Activated naive CD4-positive, alpha-beta T cell treated with anti-CD3 and anti-CD28 coated beads for 36 hours (primary cell): Measurements from ENCODE around the gene RASL10A. TPM values are rescaled to one million over a fixed set of nuclear protein-coding genes. Genes with fewer than 3 reads are reported as not detected.
"Not testable (repeated sequence)": the region's sequence is repeated elsewhere in the genome, so short reads cannot be mapped to it uniquely, and the experiment has no call there.

ENCODE experiments used
- CTCF ChIA-PET: fragments of 350-600 bp; sonication (Branson Sonifier 250); formaldehyde crosslinking; loops from one replicate; lab custom pipeline; 2021; ENCODE audit warnings: antibody characterized with exemption; lab: Charles Lee
- DNase-seq: peaks from one replicate; pipeline ENCODE4 v3.0.0-alpha.2; 2020
- H3K27ac Mint-ChIP-seq: one replicate; pipeline ENCODE4 v1.8.0; 2021; ENCODE audit warnings: mild to moderate bottlenecking, mixed read lengths
- H3K27me3 Mint-ChIP-seq: one replicate; pipeline ENCODE4 v1.8.0; 2021; ENCODE audit warnings: low read depth, mixed read lengths
- H3K36me3 Mint-ChIP-seq: one replicate; pipeline ENCODE4 v1.8.0; 2021; ENCODE audit warnings: low read depth, mixed read lengths
- H3K4me1 Mint-ChIP-seq: one replicate; pipeline ENCODE4 v1.8.0; 2021; ENCODE audit warnings: low read depth, mixed read lengths
- H3K4me3 Mint-ChIP-seq: one replicate; pipeline ENCODE4 v1.8.0; 2021; ENCODE audit warnings: mild to moderate bottlenecking, moderate library complexity, mixed read lengths
- H3K9me3 Mint-ChIP-seq: one replicate; pipeline ENCODE4 v1.8.0; 2021; ENCODE audit warnings: mixed read lengths
- intact Hi-C: fragments of 100-400 bp; cut with micrococcal nuclease; formaldehyde crosslinking; loops from one replicate; pipeline ENCODE4 v1.15.1; 2023
- total RNA-seq, 2 experiments: library from RNA; stranded (reverse); gene quantifications; one replicate each; pipeline ENCODE4 v1.2.3, GENCODE V29; 2021

RASL10A gene
- total RNA-seq, 2 experiments from 2014 or later = not detected

DNA sequence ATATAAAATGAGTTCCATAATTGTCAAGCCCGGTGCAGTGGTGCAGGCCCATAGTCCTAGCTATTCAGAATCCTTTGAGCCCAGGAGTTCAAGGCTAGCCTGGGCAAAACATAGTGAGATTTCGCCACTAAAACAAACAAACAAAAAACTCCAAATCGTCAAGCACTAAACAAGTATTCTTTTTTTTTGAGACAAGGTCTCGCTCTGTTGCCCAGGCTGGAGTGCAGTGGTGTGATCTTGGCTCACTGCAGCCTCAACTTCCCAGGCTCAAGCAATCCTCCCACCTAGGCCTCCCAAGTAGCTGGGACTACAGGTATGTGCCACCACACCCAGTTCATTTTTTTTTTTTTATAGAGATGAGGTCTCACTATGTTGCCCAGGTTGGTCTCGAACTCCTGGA is 29.4 kb upstream of the RASL10A start:
- H3K27me3 Mint-ChIP-seq, DNase-seq, CTCF ChIA-PET, H3K4me3 Mint-ChIP-seq, H3K27ac Mint-ChIP-seq, H3K9me3 Mint-ChIP-seq, intact Hi-C loops, H3K4me1 Mint-ChIP-seq: not testable (repeated sequence)
- peaks cover 24% of the 10 kb centered on the region for H3K36me3 Mint-ChIP-seq

DNA sequence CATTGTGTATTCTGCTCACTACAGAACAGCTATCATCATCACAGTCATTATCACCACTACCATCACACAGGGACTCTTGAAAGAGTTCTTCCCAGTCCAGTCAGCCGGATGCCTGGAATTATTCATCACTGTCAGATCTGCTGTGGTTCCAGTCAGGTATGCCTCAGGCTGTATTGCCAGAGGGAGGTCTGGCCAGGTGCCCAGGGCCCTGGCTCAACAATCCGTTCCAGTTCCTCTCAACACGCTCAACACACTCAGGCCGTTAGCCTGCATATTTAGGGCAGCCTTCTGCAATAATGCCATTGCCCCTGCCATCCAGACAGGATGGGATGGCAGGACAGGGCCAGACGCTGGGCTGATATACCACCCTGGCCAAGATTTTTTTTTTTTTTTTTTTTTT is 28.6 kb upstream of the RASL10A start:
- H3K27me3 Mint-ChIP-seq = no peaks in the 10 kb centered on the region
- no peak overlapping the region for H3K27ac Mint-ChIP-seq
- intact Hi-C loops = no loop called here
- H3K4me3 Mint-ChIP-seq = no peak overlapping the region
- CTCF ChIA-PET = no interaction called here
- no peak for DNase-seq
- H3K36me3 Mint-ChIP-seq = peaks cover 25% of the 10 kb centered on the region
- no peaks in the 10 kb centered on the region for H3K9me3 Mint-ChIP-seq
- H3K4me1 Mint-ChIP-seq = no peaks in the 10 kb centered on the region

DNA sequence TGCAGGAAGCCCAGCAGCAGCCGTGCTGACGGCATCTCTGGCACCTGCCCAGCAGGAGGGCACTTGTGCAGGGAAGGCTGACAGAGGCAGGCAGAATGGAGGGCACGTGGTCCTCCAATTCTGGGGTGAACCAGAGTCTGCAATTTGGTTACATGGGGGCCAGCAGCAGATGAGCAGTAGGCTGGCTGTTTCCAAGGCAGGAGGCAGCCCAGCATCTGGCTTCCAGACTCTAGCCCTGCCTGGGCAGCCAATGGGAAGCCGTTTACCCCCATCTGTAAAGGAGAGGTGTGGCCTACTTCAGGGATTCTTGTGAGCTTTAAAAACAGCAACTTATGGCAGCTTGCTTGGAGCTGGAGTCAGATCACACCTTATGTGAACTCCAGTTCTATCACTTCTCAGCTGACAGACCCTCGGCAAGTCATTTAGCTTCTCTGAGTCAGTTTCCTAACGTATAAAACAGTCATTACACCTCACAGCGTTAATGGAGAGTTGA is 27.9 kb upstream of the RASL10A start:
- no peak for DNase-seq
- Mint-ChIP-seq H3K27me3 (no peaks in the 10 kb centered on the region), H3K27ac (peak overlapping the region; percentile 2), H3K9me3 (no peaks in the 10 kb centered on the region), H3K4me3 (no peak overlapping the region), H3K36me3 (peaks cover 23% of the 10 kb centered on the region), H3K4me1 (no peaks in the 10 kb centered on the region)
- CTCF ChIA-PET = no interaction called here
- intact Hi-C loops = no loop called here

DNA sequence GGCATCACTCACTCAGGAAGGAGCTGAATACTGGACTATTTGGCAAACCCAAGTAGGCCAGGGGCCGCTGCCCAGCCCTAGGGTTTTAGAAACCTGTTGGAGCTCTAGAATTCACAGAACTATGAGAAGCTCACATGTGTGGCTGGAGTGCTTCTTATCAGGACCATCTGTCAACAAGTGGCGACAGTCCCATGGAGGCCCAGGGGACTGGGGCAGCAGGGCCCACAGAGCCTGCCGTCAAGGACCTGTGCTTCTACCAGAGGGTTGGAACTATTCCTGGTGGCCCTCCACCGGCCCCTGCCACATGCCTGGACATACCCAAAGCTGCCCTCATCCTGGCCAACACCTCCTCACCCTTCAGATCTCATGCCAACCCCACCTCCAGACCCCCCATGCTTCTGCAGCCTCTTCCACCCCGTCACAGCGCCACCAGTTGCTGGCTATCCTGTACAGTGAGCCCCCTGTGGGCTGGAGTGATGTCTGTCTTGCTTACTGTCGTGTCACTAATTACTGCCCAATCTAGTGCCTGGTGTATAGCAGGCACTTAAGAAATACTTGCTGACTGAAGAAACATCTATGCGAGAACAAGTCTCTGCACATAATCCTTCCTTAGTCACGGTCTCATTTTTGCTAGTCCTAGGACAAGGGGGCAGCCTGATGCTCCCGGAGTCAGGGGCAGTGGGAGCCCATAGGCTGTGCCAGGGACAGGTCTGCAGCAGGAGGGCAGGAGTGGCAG is 27.2 kb upstream of the RASL10A start:
- peaks cover 23% of the 10 kb centered on the region for H3K36me3 Mint-ChIP-seq
- H3K4me3 Mint-ChIP-seq = no peak overlapping the region
- no peaks in the 10 kb centered on the region for H3K9me3 Mint-ChIP-seq
- intact Hi-C loops = no loop called here
- peak overlapping the region; percentile 2 for H3K27ac Mint-ChIP-seq
- no peaks in the 10 kb centered on the region for H3K4me1 Mint-ChIP-seq
- CTCF ChIA-PET = no interaction called here
- DNase-seq = no peak
- H3K27me3 Mint-ChIP-seq = no peaks in the 10 kb centered on the region

DNA sequence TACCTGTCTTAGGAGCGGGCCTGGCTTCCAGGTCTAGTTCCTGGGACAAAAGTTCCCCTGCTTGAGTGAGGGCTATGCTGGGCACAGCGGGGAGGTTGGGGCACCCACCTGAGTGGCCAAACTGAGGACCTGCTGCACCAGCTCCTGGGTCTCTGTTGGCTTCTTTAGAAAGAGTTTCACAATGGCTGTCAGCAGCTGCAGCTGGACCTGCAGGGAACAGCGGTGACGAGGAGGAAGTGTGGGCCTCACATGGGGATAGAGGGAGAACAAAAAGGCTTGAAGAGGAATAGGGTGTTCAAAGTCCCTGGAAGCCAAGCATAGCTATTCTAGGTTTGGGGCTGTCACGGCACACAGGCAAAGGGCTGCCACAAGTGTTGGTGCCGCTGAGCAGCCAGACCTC is 26.7 kb upstream of the RASL10A start:
- DNase-seq = no peak
- Mint-ChIP-seq H3K9me3 (no peaks in the 10 kb centered on the region), H3K4me3 (no peak overlapping the region), H3K36me3 (peaks cover 23% of the 10 kb centered on the region), H3K27me3 (no peaks in the 10 kb centered on the region), H3K27ac (no peak overlapping the region), H3K4me1 (no peaks in the 10 kb centered on the region)
- intact Hi-C loops = no loop called here
- CTCF ChIA-PET = no interaction called here

DNA sequence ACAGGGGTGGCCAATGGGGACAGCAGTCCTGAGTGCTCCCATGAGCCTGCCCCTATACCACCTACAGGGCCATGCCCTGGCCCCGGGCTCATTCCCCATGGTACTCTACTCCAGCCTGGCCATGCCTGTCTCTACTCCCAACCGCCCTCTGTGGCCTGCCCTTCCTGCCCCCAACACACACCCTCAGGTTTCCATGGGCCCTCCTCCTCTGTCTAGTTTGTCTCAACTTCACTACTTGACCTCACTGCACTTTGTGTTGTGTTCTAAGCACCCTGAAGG is 26.3 kb upstream of the RASL10A start:
- Mint-ChIP-seq H3K27ac (no peak overlapping the region), H3K4me1 (no peaks in the 10 kb centered on the region), H3K4me3 (no peak overlapping the region), H3K9me3 (no peaks in the 10 kb centered on the region), H3K27me3 (no peaks in the 10 kb centered on the region), H3K36me3 (peaks cover 23% of the 10 kb centered on the region)
- CTCF ChIA-PET = no interaction called here
- intact Hi-C loops = no loop called here
- DNase-seq = no peak

DNA sequence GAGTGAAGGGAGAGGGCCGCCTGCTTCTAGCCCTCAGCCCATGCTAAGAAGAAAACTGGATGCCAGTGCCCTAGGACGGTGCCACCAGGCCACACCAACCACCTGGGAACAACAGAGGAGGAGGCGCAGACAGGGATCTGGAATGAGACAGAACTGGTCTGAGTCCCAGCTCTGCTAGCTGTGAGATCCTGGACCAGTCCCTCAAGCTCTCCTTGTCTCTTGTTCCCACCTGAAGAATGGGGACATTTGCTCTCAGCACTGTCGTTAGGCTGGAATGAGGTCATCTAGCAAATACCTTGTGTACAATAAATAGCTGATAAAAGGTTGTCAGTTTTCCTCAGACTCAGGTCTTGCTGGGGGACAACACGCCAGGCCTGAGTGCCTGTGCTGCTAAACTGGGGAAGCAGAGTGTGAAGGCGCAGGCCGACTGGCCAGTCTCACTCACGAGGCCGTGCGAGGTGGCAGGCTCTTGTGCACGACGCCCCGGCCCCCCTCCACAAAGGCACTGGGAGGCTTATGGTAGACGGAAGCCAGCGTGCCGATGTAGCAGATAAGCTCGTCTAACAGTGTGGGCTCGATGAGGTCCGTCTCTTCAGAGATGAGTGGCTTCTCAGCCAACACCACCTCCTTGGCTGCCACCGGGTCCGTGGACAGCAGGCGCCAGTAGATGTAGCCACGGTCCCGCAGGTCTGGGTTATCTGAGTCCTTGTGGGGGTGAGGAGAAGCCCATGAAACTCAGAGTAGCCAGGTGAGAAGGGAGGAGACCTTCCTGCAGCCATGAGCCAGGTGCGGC is 25.8 kb upstream of the RASL10A start:
- Mint-ChIP-seq H3K4me3 (no peak overlapping the region), H3K36me3 (peaks cover 22% of the 10 kb centered on the region), H3K27me3 (no peaks in the 10 kb centered on the region), H3K9me3 (no peaks in the 10 kb centered on the region), H3K27ac (no peak overlapping the region), H3K4me1 (no peaks in the 10 kb centered on the region)
- DNase-seq = no peak
- intact Hi-C loops = no loop called here
- CTCF ChIA-PET = no interaction called here

DNA sequence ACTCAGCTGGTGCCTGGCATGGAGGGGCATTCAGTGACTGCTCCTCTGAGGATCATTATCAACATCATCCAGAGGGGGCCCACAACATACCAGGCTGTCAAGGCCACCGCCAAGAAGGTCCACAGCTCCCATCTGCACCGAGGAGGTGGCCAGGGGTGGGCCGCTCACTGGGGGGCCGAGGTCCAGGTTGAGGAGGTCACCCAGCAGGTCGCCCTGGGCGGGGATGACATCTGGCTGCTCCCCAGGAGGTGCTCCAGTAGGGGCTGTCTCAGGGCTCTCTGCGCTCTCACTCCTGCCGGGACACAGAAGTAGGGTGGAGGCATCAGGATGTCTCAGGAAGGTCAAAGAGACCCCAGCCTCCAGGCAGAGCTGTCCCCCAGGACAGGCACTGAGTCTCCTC is 25.1 kb upstream of the RASL10A start:
- Mint-ChIP-seq H3K9me3 (no peaks in the 10 kb centered on the region), H3K27me3 (no peaks in the 10 kb centered on the region), H3K4me1 (no peaks in the 10 kb centered on the region), H3K4me3 (no peak overlapping the region), H3K27ac (no peak overlapping the region), H3K36me3 (peaks cover 23% of the 10 kb centered on the region)
- CTCF ChIA-PET = no interaction called here
- DNase-seq = no peak
- intact Hi-C loops = no loop called here

DNA sequence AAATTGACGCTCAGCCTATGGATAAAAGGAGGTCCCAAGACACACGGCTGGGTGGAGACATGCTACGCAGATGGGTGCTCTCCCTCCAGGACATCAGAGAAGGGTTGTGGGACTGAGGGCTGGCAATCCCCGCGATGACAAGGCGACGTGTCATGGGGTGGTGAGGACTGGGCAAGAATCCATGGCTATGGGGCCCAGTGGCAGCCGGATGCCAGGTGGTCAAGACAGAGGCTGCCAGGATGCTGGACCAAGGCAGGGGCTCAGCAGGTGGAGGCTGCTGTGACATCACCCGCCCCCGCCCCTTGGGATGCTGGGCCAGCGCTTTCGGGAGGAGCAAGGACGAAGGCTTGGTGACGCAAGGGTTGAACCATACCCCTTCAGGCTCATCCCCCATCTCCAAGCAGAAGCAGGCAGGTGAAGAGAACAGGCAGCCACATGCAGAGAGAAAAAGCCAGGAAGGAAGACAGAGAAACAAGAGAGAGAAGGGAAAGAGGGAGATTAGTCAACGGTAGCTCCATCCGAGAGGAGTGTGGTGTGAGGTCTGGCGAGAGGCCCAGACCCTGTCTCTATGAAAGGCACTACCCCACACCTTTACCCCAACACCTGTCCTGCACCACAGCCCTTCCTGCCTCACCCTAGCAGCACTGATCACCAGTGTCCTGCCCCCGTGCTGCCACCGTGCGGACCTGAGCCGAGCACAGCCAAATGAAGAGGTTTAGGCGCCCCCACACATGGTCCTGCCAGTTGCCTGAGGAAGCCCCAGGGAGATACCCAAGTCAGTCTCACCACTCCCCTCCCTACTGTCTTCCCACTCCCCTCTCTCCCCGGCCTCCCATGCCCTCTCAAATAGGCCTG is 24.1 kb upstream of the RASL10A start:
- peaks cover 21% of the 10 kb centered on the region for H3K36me3 Mint-ChIP-seq
- intact Hi-C loops = no loop called here
- H3K27ac Mint-ChIP-seq = no peak overlapping the region
- H3K4me1 Mint-ChIP-seq = no peaks in the 10 kb centered on the region
- H3K4me3 Mint-ChIP-seq = no peak overlapping the region
- no peaks in the 10 kb centered on the region for H3K27me3 Mint-ChIP-seq
- DNase-seq = no peak
- no peaks in the 10 kb centered on the region for H3K9me3 Mint-ChIP-seq
- CTCF ChIA-PET = no interaction called here

DNA sequence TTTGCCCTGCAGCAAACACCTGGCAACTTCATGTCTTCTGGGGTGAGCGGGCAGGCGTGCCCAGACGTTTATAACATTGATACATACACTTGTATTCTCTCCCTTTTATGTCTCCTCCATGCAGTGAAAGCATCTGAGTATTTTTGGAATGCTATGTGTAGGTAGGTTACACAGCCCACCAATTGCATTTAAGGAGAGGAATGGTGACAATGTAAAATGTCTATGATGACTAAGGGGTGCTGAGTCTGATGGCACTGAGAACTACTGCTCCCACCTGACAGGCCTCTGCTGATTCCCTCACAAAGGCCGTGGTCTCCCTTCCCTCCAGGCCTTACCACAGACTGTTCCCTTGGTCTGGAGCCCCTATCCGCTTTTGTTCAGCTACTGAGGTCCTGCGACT is 22.9 kb upstream of the RASL10A start:
- peaks cover 19% of the 10 kb centered on the region for H3K36me3 Mint-ChIP-seq
- no peaks in the 10 kb centered on the region for H3K27me3 Mint-ChIP-seq
- no peaks in the 10 kb centered on the region for H3K4me1 Mint-ChIP-seq
- no peak overlapping the region for H3K27ac Mint-ChIP-seq
- no peak overlapping the region for H3K4me3 Mint-ChIP-seq
- intact Hi-C loops = no loop called here
- no peak for DNase-seq
- no peaks in the 10 kb centered on the region for H3K9me3 Mint-ChIP-seq
- CTCF ChIA-PET = interaction anchor here (1.1 kb wide), 1 partner anchor 35 kb away, joined by 3 read pairs; no protein-coding TSS in a partner anchor

DNA sequence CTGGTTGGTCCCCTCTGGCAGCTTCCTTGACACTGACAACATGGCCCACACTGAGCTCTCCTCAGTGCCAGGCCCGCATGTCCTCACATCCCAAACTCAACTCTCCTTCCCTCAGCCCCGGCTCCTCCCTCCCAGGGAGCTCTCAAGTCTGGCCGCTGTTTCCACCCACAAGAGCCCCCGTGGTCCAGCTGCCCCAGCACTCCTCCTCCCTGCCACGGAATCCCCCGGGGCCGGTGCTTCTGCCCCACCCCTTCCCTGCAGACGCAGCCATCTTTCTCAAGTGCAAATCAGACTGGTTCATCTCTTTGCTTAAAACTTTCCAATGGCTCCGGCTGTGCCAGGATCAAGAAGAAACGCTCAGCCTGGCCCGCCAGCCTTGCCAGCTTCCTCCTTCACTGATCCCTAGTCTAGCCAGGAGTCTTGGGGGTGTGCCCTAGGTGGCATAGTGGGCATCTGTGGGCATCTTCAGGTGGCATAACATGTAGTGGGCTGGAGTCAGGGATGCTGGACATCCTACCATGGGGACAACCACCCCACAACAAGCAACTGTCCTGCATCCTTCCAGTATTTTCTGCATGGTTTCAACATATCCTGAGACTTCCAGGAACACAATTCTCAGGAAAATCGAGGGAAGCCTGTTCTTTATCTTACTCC is 22.3 kb upstream of the RASL10A start:
- H3K27ac Mint-ChIP-seq = no peak overlapping the region
- H3K9me3 Mint-ChIP-seq = no peaks in the 10 kb centered on the region
- H3K4me3 Mint-ChIP-seq = no peak overlapping the region
- H3K4me1 Mint-ChIP-seq = no peaks in the 10 kb centered on the region
- intact Hi-C loops = no loop called here
- H3K36me3 Mint-ChIP-seq = peaks cover 17% of the 10 kb centered on the region
- DNase-seq = no peak
- CTCF ChIA-PET = interaction anchor here (1.1 kb wide), 1 partner anchor 34 kb away, joined by 3 read pairs; no protein-coding TSS in a partner anchor
- no peaks in the 10 kb centered on the region for H3K27me3 Mint-ChIP-seq
